NCI-H1092 treated with DMSO at 0.1 percent for 48 hours (cell line): ENCODE data around the gene TPM2.
A peak's percentile ranks its signal among the peaks of the same experiment; 100 is the strongest.

Experiments used
- DNase-seq: peaks from one replicate; lab custom pipeline; 2025; lab: John Stamatoyannopoulos, UW

TPM2 gene

DNA sequence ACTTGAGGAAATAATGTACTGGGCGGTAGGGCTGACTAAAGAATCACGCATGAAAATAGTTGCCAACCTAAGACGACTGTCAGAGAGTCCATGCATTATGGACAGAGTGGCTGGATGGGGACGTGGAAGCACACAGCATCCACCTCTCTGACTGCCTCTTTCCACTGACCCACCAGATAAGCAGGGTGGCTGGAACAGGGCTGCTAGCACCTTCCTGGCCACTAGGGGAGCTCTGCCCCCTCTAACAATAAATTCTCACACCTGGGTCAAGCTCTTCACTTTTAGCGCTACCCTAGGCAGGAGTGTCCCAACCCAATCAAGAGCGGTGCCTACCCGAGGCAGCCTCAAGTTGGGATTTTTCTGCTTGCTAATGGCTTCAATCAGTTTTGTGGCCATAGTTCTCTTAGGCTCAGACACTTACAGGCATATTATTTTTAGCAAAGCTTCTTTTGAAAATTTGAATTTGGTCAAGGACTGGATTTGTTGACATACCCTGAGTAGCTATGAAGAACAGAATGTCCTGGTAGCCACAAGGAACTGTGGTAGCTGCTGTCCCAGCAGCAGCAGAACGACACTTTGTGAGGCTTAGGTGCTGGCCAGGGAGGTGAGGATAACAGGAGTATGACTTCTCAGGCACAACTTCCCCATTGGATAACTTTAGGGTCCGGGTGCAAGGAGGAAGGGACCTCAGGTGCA lies 6.9 kb upstream of the TPM2 start:
- DNase-seq: peak; percentile 58

DNA sequence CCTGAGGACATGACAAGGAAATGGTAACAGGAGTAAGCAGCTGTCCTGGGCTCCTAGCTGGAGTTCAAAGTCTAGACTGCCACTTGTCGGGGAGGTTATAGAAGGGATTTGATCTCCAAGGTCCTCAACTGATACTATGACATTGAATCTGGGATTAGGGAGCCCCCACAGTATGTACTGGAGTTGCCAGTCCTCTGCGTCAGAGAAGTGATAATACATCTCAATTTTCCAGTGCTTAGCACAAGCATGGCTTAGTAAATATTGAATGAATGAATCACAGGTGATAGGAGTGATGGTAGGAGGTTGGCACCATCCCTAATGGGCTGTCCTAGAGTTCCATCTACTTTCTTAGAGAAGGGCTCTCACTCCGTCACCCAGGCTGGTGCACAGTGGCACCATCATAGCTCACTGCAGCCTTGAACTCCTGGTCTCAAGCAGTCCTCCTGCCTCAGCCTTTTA lies 6.2 kb upstream of the TPM2 start:
- DNase-seq: no peak

DNA sequence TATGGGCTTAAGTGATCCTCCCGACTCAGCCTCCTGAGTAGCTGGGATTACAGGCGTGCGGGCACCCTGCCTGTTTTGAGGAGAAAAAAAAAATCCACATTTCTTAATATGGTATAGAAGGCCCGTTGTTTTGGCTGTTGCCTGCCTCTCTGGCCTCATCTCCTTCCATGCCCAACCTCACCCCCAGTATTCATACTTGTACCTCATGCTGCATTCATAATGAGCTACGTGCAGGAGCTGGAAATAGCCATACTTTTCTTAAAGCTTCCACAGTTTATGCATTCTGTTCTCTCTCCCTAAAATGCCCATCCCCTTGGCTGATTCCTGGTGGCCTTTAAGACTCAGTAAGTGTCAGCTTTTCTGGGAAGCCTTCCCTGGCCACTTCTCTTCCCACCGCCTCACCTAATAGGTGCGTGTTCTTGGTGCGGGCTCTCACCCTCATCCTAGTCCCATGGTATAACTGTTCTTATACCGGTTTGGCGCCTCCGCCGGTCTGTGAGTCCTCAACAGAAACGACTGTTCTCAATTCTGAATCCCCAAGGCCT lies 2.1 kb upstream of the TPM2 start:
- no peak for DNase-seq

DNA sequence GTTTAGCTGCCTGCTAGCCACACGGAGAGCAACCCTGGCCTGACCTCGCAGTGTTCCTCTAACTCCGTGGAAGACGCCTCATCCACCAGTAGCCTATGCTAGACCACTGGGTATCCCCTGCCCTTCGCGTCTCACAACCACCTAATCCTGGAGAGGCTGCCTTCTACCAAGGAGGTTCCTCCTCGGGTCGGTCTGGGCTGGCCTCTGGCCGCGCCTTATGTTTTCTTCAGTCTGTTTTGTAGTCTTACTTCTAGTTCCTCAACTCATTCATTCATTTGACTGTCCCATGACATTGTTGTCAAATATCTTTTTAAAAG lies 1.6 kb upstream of the TPM2 start:
- DNase-seq: no peak

DNA sequence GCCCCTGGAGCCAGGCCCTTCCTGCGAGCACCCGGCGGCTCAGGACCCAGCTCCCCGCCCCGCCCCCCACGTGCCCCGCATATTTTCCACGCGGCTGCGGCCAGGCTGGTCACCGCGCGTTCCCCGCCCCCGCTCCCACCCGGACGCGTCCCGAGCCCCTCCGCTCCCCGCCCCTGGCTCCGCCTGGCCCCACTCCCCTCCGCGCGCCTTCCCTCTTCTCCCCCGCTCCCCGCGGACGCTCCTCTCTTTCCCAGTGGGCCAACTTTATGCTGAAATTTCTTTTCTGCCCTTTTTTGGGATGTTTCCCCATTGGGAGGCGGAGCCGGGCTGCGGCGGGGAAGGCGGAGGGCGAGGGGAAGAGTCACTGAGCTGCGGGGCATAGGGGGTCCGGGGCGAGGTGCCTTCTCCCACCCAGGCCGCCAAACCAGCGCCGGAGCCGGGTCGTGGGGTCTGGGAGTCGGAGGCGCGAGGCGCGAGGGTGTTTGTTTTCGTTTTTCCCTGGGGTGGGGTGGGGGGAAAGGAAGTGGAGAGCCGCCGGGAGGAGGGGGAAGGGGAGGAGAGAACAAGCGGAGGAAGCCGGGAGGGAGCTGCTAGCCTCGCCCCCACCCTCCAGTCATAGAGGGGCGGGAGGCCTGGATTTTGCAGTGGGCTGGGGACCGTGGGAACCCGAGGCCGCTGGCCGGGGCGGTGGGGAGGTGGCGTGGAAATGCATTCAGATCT lies 1.0 kb upstream of the TPM2 start:
- DNase-seq: peak; percentile 28

DNA sequence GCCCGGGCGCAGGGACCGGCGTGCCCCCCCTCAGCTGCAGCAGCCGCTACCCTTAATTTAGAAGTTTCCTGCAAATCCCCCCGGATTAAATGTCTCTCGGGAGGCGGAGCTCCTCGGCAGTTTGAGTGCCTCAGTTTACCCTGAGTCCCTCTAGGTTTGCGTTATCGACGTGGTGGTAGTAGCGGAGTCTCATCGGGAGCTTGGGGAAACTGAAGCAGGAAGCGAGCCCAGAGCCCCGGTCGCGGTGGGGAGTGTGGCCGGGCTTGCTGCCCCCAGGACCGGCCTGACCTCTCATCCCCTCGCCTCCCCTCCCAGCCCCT lies 529 bp upstream of the TPM2 start:
- no peak for DNase-seq

DNA sequence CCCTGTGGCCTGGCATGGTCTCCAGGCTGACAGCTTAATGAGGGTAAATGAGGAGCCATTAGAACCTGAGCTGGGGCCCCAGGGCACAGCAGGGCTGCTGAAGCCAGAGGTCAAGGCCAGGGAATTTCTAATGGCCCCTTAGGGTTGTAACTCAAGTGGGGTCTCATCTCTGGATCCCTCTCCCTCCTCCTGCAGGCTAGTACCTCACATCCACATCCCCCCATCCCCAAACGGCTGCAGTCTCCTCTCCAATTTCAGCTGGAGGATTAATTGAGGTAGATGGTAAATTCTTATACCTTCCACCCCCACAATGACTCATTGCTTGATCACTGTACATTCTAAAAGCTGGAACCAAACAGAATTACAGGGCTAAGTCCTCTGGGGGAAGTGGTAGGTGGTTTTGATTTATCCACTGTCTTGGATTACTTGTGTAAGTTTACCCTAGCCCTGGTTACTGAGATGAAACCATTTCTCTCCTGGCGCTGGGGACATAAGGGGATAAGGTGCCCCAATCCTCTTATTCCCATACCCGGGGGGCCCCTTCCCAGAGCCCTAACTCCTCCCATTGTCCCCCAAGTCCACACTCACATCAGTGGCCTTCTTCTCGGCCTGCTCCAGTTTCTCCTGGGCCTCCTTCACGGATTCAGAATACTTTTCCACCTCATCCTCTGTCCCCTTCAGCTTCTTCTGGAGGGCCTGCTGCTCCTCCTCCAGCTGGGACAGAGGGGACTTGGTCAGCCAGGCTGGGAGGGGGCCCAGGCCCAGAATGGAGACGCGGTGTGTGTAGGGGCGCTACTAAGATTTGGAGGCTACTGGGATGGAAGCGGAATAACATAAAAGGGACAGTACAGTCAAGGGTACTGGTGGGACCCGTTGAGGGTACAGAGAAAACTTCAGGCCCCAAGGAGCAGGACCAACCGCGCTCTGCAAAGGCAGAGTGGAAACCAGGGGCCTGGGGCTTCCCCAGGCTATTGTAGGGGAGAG lies 875 bp downstream of the TPM2 start:
- no peak for DNase-seq

DNA sequence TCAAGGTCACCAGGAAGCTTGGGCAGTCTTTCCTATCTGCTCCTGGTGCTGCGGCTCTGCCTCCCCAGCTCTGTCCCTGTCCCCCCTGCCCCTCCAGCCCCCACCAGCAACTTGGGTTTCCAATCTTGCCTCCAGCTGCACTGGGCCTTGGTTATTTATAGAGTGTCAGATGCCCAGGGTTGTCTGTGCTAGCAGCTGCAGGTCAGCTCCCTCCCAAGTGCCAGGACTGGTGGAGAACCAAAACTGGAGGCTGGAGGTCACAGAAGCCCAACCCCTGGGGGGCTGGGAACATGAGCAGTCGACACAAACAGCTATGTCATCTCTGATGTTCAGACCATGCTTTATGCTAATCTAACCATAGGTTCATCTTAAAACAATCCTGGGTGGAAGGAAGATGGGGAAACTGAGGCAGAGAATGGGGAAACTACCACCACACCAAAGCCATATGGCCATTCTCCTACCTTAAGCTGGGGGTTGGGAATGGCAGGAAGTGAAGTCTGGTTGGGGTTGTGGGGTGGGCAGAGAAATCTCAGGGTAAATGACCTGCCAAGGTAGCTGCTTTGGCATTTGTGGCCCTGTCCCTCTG lies 1.7 kb downstream of the TPM2 start:
- no peak for DNase-seq

DNA sequence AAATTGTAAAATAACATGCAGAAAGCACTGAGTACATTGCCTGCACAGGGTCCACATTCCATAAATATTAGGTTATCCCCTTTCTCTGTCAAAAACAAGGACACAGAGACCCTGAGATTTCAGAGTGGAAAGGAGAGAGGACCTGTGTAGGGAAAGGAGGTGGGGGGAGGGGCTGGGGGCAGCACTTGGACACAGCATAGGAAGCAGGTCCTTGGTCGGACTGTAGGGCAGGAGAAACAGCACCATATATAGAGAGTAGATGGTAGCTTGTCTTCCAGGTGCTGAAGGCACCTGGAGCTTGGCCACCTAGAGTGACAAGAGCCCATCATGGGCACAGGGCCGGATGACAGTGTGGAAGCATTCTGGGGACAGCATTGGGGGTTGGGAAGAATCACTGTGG lies 2.4 kb downstream of the TPM2 start:
- DNase-seq: no peak

DNA sequence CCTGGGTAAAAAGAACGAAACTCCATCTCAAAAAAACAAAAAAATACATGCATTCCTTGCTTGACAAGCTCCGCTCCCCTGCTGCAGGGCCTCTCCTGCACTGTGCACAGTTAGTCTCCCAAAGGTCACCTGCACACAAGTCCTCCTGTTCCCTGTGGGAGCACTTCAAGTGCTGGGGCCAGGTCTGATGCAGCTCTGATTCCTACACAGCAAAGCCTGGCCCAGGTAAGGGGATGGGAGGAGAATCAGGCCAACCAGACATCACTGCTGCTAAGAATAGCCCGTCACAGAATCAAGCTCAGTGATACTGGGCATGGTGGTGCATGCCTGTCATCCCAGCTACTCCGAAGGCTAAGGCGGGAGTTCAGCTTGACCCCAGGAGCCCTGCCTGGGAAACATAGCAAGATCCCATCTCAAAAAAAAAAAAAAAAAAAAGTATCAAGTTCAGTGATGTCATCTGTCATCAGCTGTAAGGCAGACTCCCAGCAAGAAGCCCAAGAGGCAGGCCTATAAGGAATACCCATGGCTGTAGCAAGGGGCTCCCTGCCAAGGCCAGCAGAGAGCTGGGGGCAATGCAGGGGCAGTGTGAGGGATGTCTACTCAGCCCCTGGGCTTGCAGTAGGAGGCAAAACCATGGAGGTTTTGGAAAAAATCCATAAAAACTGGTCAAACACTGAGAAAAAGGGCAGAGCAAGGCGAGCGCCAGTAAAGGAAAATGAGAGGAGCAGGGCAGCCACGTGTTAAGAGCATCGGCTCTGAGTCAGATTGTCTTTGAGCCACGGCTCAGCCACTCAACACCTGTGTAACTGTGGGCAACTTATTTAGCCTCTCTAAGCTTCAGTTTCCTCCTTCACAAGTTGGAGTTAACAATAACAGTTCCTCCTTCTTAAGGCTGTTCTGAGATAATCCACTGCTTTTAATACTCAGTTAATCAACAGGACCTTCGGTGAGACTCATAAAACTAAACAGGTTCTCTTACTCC lies 3.2 kb downstream of the TPM2 start:
- DNase-seq: no peak

DNA sequence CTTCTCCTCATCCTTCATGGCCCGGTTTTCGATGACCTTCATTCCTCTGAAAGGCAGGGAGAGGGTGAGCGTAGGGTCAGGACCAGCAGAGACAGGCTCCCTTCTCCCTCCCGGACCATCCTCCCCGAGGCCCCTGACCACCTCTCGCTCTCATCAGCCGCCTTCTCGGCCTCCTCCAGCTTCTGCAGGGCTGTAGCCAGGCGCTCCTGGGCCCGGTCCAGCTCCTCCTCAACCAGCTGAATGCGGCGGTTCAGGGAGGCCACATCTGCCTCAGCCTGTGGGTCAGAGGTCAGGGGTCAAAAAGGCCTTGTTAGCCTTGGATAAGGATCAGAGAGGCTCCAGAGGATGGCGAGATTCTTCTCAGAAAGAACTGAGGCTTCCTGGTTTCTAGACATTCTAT lies 4.2 kb downstream of the TPM2 start:
- no peak for DNase-seq

DNA sequence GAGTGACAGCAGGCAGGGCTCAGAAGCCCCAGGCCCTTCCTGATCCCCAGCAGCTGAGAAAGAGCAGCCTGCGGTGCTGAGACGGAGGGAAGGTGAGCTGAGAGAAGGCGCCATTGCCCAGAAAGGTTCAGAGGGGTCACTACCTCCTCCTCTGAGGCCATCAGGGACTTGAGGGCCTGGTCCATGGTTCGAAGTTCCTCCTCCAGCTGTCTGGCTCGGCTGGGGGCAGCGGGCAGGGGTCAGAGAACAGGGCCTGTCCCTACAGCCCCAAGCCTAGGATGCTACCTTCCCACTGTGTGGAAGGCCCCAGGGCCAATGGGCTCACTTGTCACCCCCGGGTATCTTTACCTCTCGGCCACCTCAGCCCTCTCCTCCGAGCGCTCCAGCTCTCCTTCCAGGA lies 4.8 kb downstream of the TPM2 start:
- no peak for DNase-seq

DNA sequence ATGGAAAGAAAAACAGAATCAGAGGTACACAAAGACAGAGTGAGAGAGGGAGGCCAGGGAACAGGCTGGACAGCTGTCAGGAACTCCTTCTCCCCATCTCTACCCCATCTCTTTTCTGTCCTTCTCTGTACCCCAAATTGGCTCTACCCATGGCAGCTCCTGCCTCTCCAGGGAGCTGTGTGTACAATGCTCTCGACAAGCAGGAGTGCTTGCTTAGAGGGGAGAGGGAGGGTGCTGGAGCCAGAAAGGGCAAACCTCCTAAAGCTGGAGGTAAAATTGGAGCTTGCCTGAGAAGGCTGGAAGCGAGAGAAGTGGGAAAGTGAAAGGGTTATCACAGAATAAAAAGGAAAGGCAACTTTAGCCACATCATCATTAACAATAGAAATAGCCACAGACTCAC lies 6.4 kb downstream of the TPM2 start:
- peak; percentile 84 for DNase-seq

DNA sequence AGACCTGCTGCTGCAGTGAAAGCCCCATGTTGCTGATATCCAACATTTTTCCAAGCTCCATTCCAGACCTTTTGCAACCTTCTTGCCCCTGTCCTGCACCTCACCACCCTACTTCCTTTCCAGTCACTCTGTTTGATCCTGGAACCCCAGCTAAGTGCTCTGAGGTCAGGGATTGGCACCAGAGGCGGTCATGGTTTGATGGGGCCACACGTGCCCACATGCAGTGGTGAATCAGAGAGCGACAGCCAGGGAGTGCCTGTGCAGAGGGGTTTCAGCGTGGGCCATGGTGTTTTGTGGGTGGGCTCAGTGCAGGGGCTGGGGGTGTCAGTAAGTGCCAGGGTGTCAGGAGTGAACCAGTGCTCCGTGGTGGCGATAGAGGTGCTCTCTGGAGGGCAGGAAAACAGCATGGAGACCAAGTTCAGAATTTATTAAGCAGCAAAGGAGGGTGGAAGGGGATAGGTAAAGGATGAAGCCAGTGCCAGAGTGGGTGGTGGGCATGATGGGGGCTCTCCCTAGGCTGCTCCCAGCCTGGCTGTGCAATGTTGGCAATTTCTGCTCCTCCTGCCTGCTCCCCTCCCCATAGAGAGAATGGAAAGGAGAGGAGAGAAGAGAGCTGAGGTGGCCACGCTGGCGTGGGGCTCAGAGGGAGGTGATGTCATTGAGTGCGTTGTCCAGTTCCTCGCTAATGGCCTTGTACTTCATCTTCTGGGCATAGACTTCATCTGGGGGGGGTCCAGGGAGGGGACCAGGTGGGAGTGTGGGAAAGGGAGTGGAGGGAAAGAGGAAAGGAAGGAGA lies 7.0 kb downstream of the TPM2 start:
- peak; percentile 76 for DNase-seq

DNA sequence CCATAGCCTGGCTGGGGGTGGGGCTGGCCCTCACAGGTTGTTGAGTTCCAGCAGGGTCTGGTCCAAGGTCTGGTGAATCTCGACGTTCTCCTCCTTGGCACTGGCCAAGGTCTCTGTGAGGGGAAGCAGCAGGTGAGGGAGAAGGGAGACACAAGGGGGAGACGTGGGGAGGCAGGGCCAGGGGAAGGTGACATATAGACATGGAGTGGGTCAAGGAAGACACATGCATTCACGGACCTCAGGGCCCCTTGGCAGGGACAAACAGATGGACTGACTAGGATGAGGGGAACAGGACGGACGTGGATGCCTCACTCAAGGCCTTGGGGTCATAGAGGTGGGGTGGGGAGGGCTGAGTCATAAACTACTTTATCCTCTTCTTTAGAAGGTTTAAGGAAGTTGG lies 7.7 kb downstream of the TPM2 start:
- no peak for DNase-seq

DNA sequence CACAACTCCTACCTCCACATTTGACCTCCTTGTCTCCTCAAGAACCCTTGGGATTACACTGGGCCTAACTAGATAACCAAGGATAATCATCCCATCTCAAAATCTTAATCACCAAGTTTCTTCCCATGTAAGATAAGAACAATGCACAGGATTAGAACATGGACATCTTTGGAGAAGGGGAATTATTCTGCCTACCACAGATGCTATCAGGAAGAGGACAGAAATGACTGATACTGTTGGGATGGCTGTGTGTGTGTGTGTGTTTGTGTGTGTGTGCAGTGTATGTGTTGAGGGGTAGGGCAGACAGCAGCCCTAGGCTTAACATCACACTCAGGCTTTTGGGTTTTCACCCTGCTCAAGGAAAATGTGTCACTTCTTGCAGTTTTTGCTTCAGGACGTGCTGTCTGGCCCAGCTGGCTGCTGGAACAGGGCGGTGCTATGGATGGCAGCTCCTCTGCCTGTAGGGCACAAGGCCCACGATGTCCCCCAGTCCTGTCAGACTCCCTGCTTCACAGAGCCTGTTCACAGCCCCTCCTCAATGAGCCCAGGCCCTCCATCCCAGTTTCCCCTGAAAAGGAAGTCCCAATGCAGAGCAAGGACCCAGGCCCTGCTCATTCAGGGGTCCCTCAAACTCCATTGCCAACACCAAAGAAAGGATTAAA lies 8.3 kb downstream of the TPM2 start:
- no peak for DNase-seq

DNA sequence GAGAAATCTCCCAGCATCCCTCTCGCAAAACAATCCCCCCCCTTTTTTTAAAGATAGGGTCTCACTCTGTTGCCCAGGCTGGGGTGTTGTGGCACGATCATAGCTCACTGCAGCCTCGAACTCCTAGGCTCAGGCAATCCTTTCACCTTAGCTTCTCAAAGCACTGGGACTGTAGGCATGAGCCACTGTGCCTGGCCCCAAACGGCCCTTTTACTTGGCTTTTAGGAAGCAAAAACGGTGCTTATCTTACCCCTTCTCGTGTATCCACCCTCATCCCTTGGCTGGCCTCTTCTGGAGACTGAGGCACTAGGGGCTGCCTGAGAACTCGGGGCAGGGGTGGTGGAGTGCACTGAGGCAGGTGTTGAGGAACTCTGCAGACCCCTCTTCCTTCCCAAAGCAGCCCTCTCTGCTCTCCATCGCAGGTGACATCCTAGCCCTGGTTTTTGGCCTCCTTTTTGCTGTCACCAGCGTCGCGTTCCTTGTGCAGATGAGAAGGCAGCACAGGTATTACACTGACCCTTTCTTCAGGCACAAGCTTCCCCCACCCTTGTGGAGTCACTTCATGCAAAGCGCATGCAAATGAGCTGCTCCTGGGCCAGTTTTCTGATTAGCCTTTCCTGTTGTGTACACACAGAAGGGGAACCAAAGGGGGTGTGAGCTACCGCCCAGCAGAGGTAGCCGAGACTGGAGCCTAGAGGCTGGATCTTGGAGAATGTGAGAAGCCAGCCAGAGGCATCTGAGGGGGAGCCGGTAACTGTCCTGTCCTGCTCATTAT lies 9.2 kb downstream of the TPM2 start:
- no peak for DNase-seq

DNA sequence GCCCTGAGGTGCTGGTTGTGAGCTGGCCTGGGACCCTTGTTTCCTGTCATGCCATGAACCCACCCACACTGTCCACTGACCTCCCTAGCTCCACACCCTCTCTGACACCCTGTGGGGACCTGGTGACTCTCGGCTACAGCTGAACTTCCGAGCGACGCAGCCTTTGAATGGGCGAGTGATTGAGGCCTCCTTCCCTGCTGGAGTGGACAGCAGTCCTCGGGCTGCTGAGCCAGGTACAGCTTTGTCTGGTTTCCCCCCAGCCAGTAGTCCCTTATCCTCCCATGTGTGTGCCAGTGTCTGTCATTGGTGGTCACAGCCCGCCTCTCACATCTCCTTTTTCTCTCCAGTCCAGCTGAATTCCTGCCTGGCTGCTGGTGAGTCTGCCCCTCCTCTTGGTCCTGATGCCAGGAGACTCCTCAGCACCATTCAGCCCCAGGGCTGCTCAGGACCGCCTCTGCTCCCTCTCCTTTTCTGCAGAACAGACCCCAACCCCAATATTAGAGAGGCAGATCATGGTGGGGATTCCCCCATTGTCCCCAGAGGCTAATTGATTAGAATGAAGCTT lies 9.9 kb downstream of the TPM2 start:
- no peak for DNase-seq

DNA sequence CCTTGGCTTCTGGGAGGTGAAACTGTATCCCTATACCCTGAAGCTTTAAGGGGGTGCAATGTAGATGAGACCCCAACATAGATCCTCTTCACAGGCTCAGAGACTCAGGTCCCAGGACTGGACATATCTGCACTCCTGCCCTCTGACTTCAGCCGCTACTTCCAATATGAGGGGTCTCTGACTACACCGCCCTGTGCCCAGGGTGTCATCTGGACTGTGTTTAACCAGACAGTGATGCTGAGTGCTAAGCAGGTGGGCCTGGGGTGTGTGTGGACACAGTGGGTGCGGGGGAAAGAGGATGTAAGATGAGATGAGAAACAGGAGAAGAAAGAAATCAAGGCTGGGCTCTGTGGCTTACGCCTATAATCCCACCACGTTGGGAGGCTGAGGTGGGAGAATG lies 10.6 kb downstream of the TPM2 start:
- DNase-seq: no peak
